NCI-H446 (cell line): Measurements from ENCODE around the gene ADH4.
"Not testable (repeated sequence)": the region's sequence is repeated elsewhere in the genome, so short reads cannot be mapped to it uniquely, and the experiment has no call there.

Experiments
- DNase-seq, 2 experiments: peaks; one replicate each; lab custom pipeline; 2025; lab: John Stamatoyannopoulos, UW

ADH4 gene

GRCh38 chr4:99144070-99144469 lies at the start of gene ADH4:
Gene ADH4 (minus strand): TSS chr4:99144297. CDS start chr4:99144222, 75 bp downstream.
- no peak for DNase-seq

- no peak for DNase-seq
Observed at GRCh38 chr4:99190336-99190735, 46.2 kb upstream of the ADH4 start.

DNA sequence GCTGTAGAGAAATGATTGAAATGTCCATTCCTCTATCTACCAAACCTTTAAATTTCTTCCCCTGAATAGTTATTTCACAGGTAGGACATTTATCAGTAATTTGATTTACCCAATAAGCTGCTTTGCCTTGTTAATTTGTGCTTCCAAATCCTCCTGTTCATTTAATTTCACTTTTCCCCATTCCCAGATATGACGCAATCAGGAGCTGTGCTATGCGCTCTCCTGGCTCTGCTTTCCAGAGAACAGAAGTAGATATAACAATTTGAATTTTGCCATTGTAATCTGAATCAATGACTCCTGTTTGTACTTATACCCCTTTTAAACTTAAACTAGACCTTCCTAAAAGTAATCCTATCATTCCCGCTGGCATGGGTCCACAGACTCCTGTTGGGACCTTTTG lies 45.8 kb upstream of the ADH4 start:
- DNase-seq, result not testable (repeated sequence)

DNA sequence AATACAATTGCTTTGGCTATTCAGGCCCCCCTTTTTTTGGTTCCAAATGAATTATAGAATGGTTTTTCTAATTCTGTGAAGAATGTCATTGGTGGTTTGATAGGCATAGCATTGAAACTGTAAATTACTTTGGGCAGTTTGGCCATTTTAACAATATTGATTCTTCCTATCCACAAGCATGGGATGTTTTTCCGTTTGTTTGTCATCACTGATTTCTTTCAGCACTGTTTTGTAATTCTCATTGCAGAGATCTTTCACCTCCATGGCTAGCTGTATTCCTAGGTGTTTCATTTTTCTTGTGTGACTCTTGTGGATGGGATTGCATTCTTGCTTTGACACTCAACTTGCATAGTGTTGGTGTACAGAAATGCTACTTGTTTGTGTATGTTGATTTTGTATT lies 41.9 kb upstream of the ADH4 start:
- no peak for DNase-seq

- no peak for DNase-seq
Observed at GRCh38 chr4:99185581-99185980, 41.5 kb upstream of the ADH4 start.

DNA sequence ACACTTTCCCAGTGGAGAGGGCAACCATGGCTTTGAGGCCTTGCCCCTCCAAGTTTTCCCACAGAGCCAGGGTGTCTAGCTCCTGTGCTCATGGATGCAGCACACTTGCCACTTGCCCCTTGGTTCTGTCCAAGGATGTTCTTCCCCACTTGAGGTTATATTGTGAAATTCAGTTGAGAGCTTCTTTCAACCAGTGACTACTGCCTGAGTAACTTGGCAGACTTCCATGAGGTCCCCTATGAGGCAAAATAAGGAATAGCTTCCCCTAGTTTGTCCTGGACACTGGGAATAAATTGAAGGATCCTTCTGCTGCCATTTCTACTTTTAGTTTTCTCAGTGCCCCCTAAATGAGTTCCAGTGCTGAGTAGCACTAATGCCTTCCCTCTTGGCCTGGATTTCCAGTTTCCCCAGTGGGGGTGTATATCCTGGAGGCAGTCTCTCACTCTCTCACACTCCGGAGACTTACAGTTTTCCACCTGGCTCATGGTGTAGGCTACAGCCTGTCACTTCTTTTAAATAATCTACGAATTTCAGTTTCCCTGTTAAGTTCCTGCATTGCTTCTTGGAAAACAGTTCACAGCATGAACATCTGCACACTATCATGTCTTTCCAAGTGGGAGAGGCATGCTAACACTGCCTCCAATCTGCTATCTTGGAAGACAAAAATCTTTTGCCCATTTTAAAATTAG lies 36.4 kb upstream of the ADH4 start:
- no peak for DNase-seq

- DNase-seq, result no peak
Observed at GRCh38 chr4:99179626-99180025, 35.5 kb upstream of the ADH4 start.

DNA sequence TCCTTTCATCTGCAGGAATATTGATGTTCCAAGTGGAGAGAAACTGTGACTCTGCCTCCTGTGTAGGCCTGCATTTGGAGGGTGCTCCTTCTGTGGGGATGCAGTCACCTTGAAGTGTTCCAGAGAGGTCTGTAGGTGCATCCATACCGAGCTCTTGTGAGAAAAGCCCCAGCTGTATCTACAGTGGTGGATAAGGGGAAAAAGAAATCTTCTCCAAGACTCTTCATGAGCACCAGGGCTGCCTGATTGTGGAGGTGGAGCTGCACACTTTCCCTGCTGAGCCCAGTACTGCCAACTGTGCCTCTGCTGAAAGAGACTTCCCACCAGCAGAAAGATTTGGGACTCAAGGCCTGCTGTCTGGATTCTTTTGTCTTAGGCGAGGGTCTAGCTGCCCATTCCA lies 35.1 kb upstream of the ADH4 start:
- DNase-seq, result no peak

DNA sequence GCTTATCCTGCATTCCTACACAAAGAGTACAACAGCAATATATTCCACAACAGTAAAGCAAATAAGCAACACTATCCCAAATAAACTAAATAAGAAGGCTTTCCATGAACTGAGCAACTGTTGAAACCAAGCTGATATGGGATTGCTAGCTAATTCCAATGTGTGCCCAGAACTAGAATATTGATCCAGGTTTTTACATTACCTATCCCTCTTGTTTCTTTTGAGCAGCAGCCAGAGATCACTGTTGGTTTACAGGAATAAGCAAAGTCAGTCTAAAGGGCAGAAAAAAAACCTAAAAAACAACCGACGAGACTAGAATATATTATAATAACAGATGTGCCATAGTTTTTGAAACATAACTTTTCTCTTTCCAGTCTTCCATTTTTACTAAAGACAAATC lies 22.4 kb upstream of the ADH4 start:
- no peak for DNase-seq

- DNase-seq, result no peak
Observed at GRCh38 chr4:99165978-99166377, 21.9 kb upstream of the ADH4 start.

DNA sequence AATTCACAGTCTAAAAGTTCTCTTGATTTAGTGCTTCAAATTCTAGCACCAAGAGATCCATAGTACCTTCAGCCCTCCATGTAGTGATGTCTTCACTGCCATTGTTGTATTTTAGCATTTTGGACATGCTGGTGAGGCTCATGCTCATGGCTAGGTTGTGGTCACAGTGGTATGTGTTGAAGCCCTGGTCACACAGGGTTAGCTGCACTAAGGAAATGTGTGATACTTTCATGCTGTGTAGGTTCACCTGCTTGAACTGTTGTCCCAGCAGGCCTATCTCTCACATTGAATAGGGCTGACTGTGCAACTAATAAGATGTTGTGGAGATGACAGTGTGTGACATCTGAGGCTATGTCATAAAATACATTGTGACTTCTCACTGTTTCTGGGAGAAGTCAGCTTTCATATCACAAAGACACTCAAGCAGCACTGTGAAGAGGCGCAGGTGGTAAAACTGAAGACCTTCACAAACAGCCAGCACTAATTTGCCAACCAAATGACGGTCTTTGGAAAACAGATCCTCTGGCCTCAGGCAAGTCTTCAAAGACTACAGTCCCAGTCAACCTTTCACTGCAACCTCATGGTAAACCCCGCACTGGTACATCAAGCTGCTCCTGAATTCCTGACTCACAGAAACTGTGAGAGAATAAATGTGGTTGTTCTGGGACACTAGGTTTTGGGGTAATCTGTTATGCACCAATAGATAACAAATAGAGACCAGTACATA lies 17.4 kb upstream of the ADH4 start:
- no peak for DNase-seq

GRCh38 chr4:99159699-99160098 lies 15.6 kb upstream of the ADH4 start:
- no peak for DNase-seq

- DNase-seq, result no peak
Observed at GRCh38 chr4:99157478-99157935, 13.4 kb upstream of the ADH4 start.

GRCh38 chr4:99156992-99157391 lies 12.9 kb upstream of the ADH4 start:
- no peak for DNase-seq

GRCh38 chr4:99154658-99155342 lies 10.7 kb upstream of the ADH4 start:
- DNase-seq, result no peak

DNA sequence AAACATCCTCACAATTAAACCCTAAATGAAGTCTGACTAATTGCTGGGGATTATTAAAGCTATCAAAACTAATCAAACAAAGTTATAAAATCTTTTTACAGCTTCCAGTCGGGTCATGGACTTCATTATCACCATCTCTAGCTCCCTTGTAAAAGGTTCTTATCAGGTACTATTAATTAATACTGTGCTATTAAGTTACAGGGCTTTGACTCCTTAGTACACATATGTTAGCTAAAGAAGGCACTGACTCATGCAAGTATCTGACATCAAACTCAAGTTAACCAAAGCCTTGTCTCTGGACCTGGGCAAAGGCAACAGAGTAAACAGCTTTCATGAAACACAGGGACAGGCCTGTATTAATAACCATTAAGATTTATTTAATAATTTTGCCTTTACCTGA lies 7.9 kb upstream of the ADH4 start:
- no peak for DNase-seq

GRCh38 chr4:99151452-99151851 lies 7.4 kb upstream of the ADH4 start:
- DNase-seq, result no peak

DNA sequence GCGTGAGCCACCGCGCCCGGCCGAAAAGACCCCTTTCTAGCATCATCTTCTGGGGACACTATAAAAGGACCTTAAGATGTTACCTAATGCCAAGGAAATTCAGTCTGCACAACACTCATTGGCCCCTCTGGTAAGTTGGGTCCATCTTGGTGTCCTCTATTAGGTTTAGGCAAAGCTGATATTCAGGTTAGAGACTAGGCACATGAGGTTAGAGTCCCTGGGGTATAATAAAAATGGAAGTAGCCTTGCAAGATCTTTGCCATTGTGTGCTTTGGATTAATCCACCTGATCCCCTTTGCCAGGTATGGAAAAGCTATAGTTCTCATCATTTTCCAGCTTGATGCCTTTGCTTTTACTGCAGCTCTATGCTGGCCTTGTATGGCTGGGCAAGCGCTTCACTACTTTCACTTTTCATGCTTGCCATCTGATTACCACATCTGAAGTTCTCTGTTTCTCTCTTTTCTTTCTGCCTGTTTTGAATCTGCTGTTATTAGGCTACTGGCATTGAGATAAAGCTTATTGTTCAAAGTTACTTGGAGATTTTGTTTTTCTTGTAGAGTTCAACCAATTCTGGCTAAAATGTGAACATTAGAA lies 5.4 kb upstream of the ADH4 start:
- DNase-seq, result no peak

GRCh38 chr4:99148550-99148949 lies 4.5 kb upstream of the ADH4 start:
- no peak for DNase-seq

- DNase-seq, result no peak
Observed at GRCh38 chr4:99144587-99144986, 490 bp upstream of the ADH4 start.

GRCh38 chr4:99136329-99136728 lies 7.8 kb downstream of the ADH4 start:
- DNase-seq, result no peak

DNA sequence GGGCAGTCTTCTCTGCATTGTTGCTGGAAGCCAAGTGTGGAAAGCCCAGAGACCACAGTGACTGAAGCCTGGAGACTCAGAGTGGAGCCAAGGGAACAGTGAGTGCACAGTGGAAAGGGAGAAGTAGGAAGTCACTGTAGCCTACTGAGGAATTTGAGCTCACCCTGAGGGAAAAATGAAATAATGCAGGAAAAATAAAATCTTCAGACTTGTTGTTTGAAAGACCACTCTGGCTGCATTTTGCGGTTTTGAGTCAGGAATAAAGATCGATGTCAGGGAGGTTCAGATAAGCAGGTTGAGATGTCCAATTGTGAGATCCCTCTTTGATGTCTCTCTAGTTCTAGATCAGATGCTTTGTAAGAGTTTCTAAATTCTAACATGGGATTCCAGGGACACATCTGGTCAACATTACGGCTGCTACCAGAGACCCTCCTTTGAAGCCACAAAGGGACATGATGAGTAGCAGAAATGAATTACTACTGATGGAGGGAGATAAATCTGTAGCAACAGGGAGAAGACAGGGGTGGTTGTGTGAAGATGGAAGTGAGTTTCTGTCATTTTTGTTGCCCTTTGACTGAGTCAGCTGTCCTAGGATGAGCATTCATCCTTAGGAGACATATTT lies 8.4 kb downstream of the ADH4 start:
- DNase-seq, result no peak
